OCI-LY7 (cell line): ENCODE measurements around the gene ESRP2. TPM values are rescaled to one million over a fixed set of nuclear protein-coding genes. Genes with fewer than 3 reads are reported as not detected.

ENCODE experiments used
- BruUV-seq: library from RNA; stranded (reverse); fragments of 400-500 nt; replicated peaks from 2 replicates; lab custom pipeline; 2021; lab: Mats Ljungman, UMichigan
- CTCF ChIA-PET: fragments of 300-600 bp; sonication (Branson Sonifier 250); formaldehyde crosslinking; loops from one replicate; lab custom pipeline; 2022; ENCODE audit warnings: antibody characterized with exemption; ENCODE audit not compliant: unreplicated experiment; lab: Charles Lee
- POLR2A ChIA-PET: fragments of 300-600 bp; sonication (Branson Sonifier 250); formaldehyde crosslinking; loops from one replicate; lab custom pipeline; 2022; ENCODE audit warnings: antibody characterized with exemption; lab: Charles Lee
- DNase-seq: peaks from one replicate; pipeline ENCODE4 v3.0.0-alpha.2; 2015; ENCODE audit warnings: low spot score
- H2AFZ ChIP-seq: fragments of 200-600 bp; sonication (generic), shearing (Covaris generic); 2 replicates; pipeline ENCODE4 v1.6.1; 2014; ENCODE audit warnings: mild to moderate bottlenecking, antibody characterized with exemption, low read length, moderate library complexity
- H3K27ac ChIP-seq: fragments of 200-600 bp; sonication (generic); 2 replicates; pipeline ENCODE4 v1.5.1; 2014; ENCODE audit warnings: mixed run types, low read depth, mild to moderate bottlenecking, moderate library complexity, low read length, inconsistent platforms; ENCODE audit not compliant: poor library complexity, severe bottlenecking
- H3K36me3 ChIP-seq: fragments of 200-600 bp; sonication (generic); 2 replicates; pipeline ENCODE4 v1.6.1; 2014; ENCODE audit warnings: mild to moderate bottlenecking, antibody characterized with exemption, low read length, moderate library complexity, mixed read lengths; ENCODE audit not compliant: insufficient read depth
- H3K4me1 ChIP-seq: fragments of 200-600 bp; sonication (generic); 2 replicates; pipeline ENCODE4 v1.5.1; 2014; ENCODE audit warnings: mild to moderate bottlenecking, low read length; ENCODE audit not compliant: insufficient read depth, poor library complexity, severe bottlenecking
- H3K4me2 ChIP-seq: fragments of 200-600 bp; sonication (generic); 2 replicates; pipeline ENCODE4 v1.6.1; 2014; ENCODE audit warnings: mild to moderate bottlenecking, low read length
- H3K4me3 ChIP-seq: fragments of 200-600 bp; sonication (generic); 2 replicates; pipeline ENCODE4 v1.5.1; 2014; ENCODE audit warnings: mild to moderate bottlenecking, low read depth, low read length; ENCODE audit not compliant: poor library complexity, severe bottlenecking
- H3K79me2 ChIP-seq: fragments of 200-600 bp; sonication (generic); 2 replicates; pipeline ENCODE4 v1.6.1; 2016; ENCODE audit warnings: low read depth, mild to moderate bottlenecking, low read length, moderate library complexity, mixed read lengths; ENCODE audit not compliant: insufficient read depth
- H3K9me2 ChIP-seq: fragments of 200-600 bp; sonication (generic); 2 replicates; pipeline ENCODE4 v1.6.1; 2016; ENCODE audit warnings: mild to moderate bottlenecking, low read length, mixed read lengths; ENCODE audit not compliant: insufficient read depth
- H3K9me3 ChIP-seq: fragments of 200-600 bp; sonication (generic); 2 replicates; pipeline ENCODE4 v1.6.1; 2014; ENCODE audit warnings: mild to moderate bottlenecking, mixed run types, low read length, mixed read lengths
- H4K20me1 ChIP-seq: fragments of 200-600 bp; sonication (generic); 2 replicates; pipeline ENCODE4 v1.6.1; 2014; ENCODE audit warnings: mild to moderate bottlenecking, antibody characterized with exemption, low read length, moderate library complexity, mixed read lengths; ENCODE audit not compliant: insufficient read depth
- EZH2phosphoT487 ChIP-seq: fragments of 200-600 bp; sonication (generic); IDR thresholded peaks from 2 replicates; pipeline ENCODE4 v1.6.1; 2018; ENCODE audit warnings: low read depth, borderline replicate concordance, mild to moderate bottlenecking, mixed run types, antibody characterized with exemption, low read length, moderate library complexity, mixed read lengths
- intact Hi-C: fragments of 100-400 bp; cut with micrococcal nuclease; formaldehyde crosslinking; loops from one replicate; pipeline ENCODE4 v1.10.0; 2022; ENCODE audit not compliant: unreplicated experiment
- total RNA-seq, 2 experiments: library from RNA; depleted of rRNA in 1 of 2; stranded (reverse); fragments of >200 nt in 1 of 2; shearing (Covaris generic) in 1 of 2; gene quantifications; 2 replicates each; pipeline ENCODE4 v1.2.3, GENCODE V29; 2014 to 2022
- TF ChIP-seq, protein P1 (sequence below): fragments of 200-600 bp; sonication (generic); conservative IDR thresholded peaks from 2 replicates; pipeline ENCODE4 v1.5.1; 2014; ENCODE audit warnings: mild to moderate bottlenecking, antibody characterized with exemption, low read length, moderate library complexity, mixed read lengths

Gene ESRP2
- total RNA-seq, 2 experiments from 2014 or later = not detected

DNA sequence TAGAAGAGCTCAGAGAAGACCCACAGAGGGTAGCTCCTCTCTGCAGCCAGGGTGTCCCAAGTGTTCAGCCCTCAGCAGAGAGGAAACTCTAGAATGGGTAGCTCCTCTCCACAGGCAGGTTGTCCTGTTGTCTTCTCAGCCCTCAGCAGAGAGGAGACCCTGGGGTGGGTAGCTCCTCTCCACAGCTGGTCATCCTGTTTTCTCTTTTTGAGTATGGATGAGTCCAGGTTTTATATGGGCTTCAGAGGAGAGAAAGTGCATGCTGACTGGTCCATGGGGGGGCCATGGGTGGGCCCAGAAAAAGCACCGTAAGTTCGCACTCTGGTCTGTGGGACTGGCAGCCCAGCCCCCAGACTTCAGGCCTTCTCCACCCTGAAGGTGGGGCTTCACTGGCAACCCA is 48.4 kb downstream of the ESRP2 start:
- no peaks in the 10 kb centered on the region for H3K9me2 ChIP-seq
- no peak for TF ChIP-seq EZH2phosphoT487
- TF ChIP-seq, protein P1, sequence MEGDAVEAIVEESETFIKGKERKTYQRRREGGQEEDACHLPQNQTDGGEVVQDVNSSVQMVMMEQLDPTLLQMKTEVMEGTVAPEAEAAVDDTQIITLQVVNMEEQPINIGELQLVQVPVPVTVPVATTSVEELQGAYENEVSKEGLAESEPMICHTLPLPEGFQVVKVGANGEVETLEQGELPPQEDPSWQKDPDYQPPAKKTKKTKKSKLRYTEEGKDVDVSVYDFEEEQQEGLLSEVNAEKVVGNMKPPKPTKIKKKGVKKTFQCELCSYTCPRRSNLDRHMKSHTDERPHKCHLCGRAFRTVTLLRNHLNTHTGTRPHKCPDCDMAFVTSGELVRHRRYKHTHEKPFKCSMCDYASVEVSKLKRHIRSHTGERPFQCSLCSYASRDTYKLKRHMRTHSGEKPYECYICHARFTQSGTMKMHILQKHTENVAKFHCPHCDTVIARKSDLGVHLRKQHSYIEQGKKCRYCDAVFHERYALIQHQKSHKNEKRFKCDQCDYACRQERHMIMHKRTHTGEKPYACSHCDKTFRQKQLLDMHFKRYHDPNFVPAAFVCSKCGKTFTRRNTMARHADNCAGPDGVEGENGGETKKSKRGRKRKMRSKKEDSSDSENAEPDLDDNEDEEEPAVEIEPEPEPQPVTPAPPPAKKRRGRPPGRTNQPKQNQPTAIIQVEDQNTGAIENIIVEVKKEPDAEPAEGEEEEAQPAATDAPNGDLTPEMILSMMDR = no peak
- CTCF ChIA-PET = no interaction called here
- H3K4me3 ChIP-seq = no peak overlapping the region
- no peaks in the 10 kb centered on the region for H3K4me1 ChIP-seq
- intact Hi-C loops = no loop called here
- no peaks in the 10 kb centered on the region for H3K79me2 ChIP-seq
- no TSS peak for BruUV-seq
- POLR2A ChIA-PET = no interaction called here
- no peak overlapping the region for H2AFZ ChIP-seq
- peaks cover 9% of the 10 kb centered on the region; the same call in 1 of the 2 replicates for H3K9me3 ChIP-seq
- H3K4me2 ChIP-seq = no peak overlapping the region
- peaks cover 94% of the 10 kb centered on the region for H3K36me3 ChIP-seq
- H3K27ac ChIP-seq = no peak overlapping the region
- no peak for DNase-seq
- no peaks in the 10 kb centered on the region for H4K20me1 ChIP-seq

DNA sequence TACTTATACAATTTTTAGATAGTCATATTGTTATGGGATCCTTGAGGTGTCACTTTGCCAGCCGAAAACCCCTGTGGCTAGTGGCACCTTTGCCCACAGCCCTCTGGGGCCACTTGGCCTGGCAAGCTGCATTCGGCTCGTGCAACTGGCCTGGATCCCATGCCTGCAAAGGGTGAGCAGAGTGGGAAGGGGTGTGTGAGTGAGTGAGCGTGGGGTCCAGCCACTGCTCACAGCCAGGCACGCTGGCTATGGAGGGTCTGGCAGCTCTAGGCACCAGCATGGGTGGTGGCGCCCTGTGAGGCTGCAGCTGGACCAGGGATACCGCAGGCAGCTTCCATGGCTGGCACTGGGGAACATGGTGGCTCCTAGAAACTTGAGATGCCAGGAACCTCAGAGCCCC is 49.0 kb downstream of the ESRP2 start:
- POLR2A ChIA-PET = no interaction called here
- H3K27ac ChIP-seq = no peak overlapping the region
- no TSS peak for BruUV-seq
- H3K9me2 ChIP-seq = no peaks in the 10 kb centered on the region
- no peak overlapping the region for H3K4me2 ChIP-seq
- peaks cover 9% of the 10 kb centered on the region; the same call in 1 of the 2 replicates for H3K9me3 ChIP-seq
- intact Hi-C loops = no loop called here
- DNase-seq = no peak
- no peak for TF ChIP-seq EZH2phosphoT487
- TF ChIP-seq, protein P1 = no peak
- H3K79me2 ChIP-seq = no peaks in the 10 kb centered on the region
- H3K4me1 ChIP-seq = no peaks in the 10 kb centered on the region
- CTCF ChIA-PET = no interaction called here
- peaks cover 95% of the 10 kb centered on the region for H3K36me3 ChIP-seq
- H2AFZ ChIP-seq = no peak overlapping the region
- no peaks in the 10 kb centered on the region for H4K20me1 ChIP-seq
- no peak overlapping the region for H3K4me3 ChIP-seq

DNA sequence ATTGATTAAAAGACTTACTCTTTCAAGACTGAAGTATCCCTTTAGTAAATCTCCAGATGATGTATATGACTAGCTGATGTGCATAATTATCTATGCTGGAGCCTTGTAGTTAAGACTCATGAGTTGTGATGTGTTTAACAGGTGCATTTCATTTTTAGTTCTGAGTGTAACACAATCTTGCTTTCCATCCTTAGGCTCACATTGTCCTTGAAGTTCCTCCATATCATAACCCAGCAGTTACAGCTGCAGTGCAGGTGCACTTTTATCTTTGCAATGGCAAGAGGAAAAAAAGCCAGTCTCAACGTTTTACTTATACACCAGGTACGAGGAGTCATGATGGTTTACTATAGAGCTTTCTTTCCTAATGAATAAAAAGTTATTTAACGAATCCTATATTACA is 52.9 kb downstream of the ESRP2 start:
- H3K9me3 ChIP-seq = peaks cover 5% of the 10 kb centered on the region; the same call in 1 of the 2 replicates
- H4K20me1 ChIP-seq = no peaks in the 10 kb centered on the region
- no peak overlapping the region for H3K4me3 ChIP-seq
- peaks cover 92% of the 10 kb centered on the region for H3K36me3 ChIP-seq
- BruUV-seq = no TSS peak
- CTCF ChIA-PET = no interaction called here
- H2AFZ ChIP-seq = no peak overlapping the region
- no peak overlapping the region for H3K4me2 ChIP-seq
- POLR2A ChIA-PET = no interaction called here
- no peak for DNase-seq
- H3K27ac ChIP-seq = no peak overlapping the region
- no peak for TF ChIP-seq EZH2phosphoT487
- TF ChIP-seq, protein P1 = no peak
- intact Hi-C loops = no loop called here
- H3K9me2 ChIP-seq = no peaks in the 10 kb centered on the region
- no peaks in the 10 kb centered on the region for H3K4me1 ChIP-seq
- no peaks in the 10 kb centered on the region for H3K79me2 ChIP-seq
